ENCODE measurements around the gene TRPM3.

DNA sequence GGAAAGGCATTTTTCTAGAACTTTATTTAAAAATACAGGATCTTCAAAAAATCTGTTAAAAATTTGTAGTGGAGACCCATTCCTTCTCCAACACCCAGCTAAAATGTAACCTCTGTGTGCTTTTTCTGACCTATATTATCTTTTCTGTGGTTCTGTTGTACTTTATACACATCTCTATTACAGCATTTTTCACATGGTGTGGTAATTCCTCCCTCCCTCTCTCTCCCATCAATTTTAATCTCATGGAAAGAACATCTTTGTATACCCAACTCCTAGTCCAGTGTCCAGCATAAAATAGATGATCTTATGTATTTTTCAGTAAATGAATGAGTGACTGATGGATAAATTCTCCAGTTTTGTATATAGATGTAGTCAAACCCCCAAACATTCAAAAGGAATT is 523.5 kb downstream of the TRPM3 start:
- TF ChIP-seq POLR2A (conservative IDR thresholded peaks at IDR 0.05) (no peak), RBM22 (IDR thresholded peaks at IDR 0.05; ENCODE audit: low read depth, low read length, poor library complexity, severe bottlenecking) (no peak), STAT5B (CRISPR knock-in tag; IDR thresholded peaks at IDR 0.05) (no peak), GATAD2B (IDR thresholded peaks at IDR 0.05; ENCODE audit: borderline replicate concordance) (no peak), MYC (IDR thresholded peaks at IDR 0.05; ENCODE audit: low read depth, low read length) (no peak), MYC (CRISPR knock-in tag; IDR thresholded peaks at IDR 0.05; ENCODE audit: borderline replicate concordance, low read depth) (no peak), RAD51 (IDR thresholded peaks at IDR 0.05; ENCODE audit: borderline replicate concordance, low read depth) (no peak)
- TF ChIP-seq, protein P1, sequence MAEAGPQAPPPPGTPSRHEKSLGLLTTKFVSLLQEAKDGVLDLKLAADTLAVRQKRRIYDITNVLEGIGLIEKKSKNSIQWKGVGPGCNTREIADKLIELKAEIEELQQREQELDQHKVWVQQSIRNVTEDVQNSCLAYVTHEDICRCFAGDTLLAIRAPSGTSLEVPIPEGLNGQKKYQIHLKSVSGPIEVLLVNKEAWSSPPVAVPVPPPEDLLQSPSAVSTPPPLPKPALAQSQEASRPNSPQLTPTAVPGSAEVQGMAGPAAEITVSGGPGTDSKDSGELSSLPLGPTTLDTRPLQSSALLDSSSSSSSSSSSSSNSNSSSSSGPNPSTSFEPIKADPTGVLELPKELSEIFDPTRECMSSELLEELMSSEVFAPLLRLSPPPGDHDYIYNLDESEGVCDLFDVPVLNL (CRISPR knock-in tag; IDR thresholded peaks at IDR 0.05; ENCODE audit: low read depth), result no peak
- TF ChIP-seq, protein P2, sequence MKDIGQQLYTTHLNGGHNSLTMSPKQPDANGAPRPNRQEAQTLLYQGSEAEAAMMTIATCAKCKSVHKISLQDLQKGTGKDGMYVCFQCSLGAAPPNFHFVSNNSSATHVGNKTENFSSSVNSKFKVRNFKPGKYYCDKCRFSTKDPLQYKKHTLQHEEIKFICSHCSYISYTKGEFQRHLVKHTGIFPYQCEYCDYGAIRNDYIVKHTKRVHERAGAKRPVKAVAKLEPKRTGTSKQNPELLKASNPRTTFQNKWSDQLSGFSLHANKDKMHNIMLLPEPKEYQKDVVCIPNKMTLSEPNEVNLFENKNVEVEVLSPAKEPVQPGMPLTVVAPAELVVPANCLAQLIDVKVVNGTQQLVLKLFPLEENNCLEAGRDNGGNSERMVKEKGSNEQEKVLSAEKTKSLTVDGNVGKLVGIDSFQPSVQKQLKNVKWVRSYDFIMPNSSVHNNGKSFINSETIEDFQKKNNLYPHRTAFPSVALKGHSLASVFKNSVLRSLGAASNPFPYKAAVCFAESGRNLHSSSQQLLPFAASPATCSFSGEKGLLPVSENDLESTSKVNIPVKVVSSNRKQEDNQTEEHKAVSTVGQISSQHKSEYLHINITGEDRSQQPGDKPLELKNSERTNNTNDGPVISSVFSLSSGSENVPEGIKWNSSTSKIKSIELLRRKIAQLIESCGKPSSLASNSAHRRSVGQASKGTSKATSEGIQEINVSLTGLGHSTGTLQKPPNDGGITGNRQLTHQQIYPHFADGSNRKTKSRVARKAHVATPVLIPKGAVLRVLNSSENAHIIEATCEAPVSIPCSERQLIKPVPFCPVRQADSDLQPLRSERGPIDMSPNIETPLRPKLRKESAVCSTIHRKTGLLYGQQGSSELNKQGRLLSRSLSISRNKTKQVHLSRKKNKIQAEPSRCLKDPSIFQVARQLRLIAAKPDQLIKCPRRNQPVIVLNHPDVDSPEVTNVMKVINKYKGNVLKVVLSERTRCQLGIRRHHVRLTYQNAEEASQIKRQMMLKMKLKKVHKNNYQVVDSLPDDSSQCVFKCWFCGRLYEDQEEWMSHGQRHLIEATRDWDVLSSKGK (CRISPR knock-in tag; IDR thresholded peaks at IDR 0.05), result no peak
- TF ChIP-seq, protein P3, sequence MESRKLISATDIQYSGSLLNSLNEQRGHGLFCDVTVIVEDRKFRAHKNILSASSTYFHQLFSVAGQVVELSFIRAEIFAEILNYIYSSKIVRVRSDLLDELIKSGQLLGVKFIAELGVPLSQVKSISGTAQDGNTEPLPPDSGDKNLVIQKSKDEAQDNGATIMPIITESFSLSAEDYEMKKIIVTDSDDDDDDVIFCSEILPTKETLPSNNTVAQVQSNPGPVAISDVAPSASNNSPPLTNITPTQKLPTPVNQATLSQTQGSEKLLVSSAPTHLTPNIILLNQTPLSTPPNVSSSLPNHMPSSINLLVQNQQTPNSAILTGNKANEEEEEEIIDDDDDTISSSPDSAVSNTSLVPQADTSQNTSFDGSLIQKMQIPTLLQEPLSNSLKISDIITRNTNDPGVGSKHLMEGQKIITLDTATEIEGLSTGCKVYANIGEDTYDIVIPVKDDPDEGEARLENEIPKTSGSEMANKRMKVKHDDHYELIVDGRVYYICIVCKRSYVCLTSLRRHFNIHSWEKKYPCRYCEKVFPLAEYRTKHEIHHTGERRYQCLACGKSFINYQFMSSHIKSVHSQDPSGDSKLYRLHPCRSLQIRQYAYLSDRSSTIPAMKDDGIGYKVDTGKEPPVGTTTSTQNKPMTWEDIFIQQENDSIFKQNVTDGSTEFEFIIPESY (CRISPR knock-in tag; IDR thresholded peaks at IDR 0.05), result no peak
- TF ChIP-seq, protein P4, sequence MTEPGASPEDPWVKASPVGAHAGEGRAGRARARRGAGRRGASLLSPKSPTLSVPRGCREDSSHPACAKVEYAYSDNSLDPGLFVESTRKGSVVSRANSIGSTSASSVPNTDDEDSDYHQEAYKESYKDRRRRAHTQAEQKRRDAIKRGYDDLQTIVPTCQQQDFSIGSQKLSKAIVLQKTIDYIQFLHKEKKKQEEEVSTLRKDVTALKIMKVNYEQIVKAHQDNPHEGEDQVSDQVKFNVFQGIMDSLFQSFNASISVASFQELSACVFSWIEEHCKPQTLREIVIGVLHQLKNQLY (CRISPR knock-in tag; conservative IDR thresholded peaks at IDR 0.05), result no peak

Data from K562 (cell line).